Osteoblast (primary cell): ENCODE results near the gene CTBP2. TPM values are rescaled to one million over a fixed set of nuclear protein-coding genes. Genes with fewer than 3 reads are reported as not detected.
A peak's percentile ranks its signal among the peaks of the same experiment; 100 is the strongest.

Source experiments
- DNase-seq: peaks from one replicate; pipeline ENCODE4 v3.0.0; 2011; ENCODE audit warnings: low spot score, mixed read lengths; ENCODE audit not compliant: insufficient read length; ENCODE audit errors: missing footprints
- H2AFZ ChIP-seq: 2 replicates; pipeline ENCODE4 v1.6.0; 2011; ENCODE audit warnings: mild to moderate bottlenecking, low read length
- H3K27ac ChIP-seq: 2 replicates; pipeline ENCODE4 v1.5.1; 2011; ENCODE audit warnings: mild to moderate bottlenecking, low read depth, low read length, moderate library complexity
- H3K27me3 ChIP-seq: 2 replicates; pipeline ENCODE4 v1.6.0; 2012; ENCODE audit warnings: mild to moderate bottlenecking, control low read depth, inconsistent platforms, low read length, moderate library complexity; ENCODE audit not compliant: insufficient read depth
- H3K36me3 ChIP-seq: 2 replicates; pipeline ENCODE4 v1.5.1; 2011; ENCODE audit warnings: mild to moderate bottlenecking, low read length, control low read depth, moderate library complexity; ENCODE audit not compliant: insufficient read depth
- H3K4me1 ChIP-seq: 2 replicates; pipeline ENCODE4 v1.5.1; 2011; ENCODE audit warnings: mild to moderate bottlenecking, low read length, control low read depth, moderate library complexity; ENCODE audit not compliant: insufficient read depth
- H3K4me2 ChIP-seq: 2 replicates; pipeline ENCODE4 v1.6.0; 2011; ENCODE audit warnings: mild to moderate bottlenecking, low read length; ENCODE audit not compliant: insufficient read depth
- H3K4me3 ChIP-seq: fragments of 200-600 bp; sonication (generic); 3 replicates; pipeline ENCODE4 v1.5.1; 2012; ENCODE audit warnings: mild to moderate bottlenecking, low read length, inconsistent platforms; ENCODE audit not compliant: insufficient read depth
- H3K79me2 ChIP-seq: 2 replicates; pipeline ENCODE4 v1.6.0; 2012; ENCODE audit warnings: mild to moderate bottlenecking, low read length, control low read depth, inconsistent platforms; ENCODE audit not compliant: insufficient read depth
- H3K9me3 ChIP-seq: 2 replicates; pipeline ENCODE4 v1.5.1; 2011; ENCODE audit warnings: low read depth, low read length, control low read depth
- H4K20me1 ChIP-seq: 2 replicates; pipeline ENCODE4 v1.6.0; 2012; ENCODE audit warnings: mild to moderate bottlenecking, low read length, control low read depth; ENCODE audit not compliant: insufficient read depth
- total RNA-seq: library from RNA; depleted of rRNA; stranded (reverse); fragments of >200 nt; gene quantifications from 2 replicates; pipeline ENCODE4 v1.2.3, GENCODE V29; 2012
- TF ChIP-seq, protein P1 (sequence below): IDR thresholded peaks from 2 replicates; pipeline ENCODE4 v1.5.1; 2011; ENCODE audit warnings: mild to moderate bottlenecking, low read depth, low read length, moderate library complexity; ENCODE audit errors: extremely low read depth

CTBP2 gene
- total RNA-seq, 1 donor, result 65.9 TPM

DNA sequence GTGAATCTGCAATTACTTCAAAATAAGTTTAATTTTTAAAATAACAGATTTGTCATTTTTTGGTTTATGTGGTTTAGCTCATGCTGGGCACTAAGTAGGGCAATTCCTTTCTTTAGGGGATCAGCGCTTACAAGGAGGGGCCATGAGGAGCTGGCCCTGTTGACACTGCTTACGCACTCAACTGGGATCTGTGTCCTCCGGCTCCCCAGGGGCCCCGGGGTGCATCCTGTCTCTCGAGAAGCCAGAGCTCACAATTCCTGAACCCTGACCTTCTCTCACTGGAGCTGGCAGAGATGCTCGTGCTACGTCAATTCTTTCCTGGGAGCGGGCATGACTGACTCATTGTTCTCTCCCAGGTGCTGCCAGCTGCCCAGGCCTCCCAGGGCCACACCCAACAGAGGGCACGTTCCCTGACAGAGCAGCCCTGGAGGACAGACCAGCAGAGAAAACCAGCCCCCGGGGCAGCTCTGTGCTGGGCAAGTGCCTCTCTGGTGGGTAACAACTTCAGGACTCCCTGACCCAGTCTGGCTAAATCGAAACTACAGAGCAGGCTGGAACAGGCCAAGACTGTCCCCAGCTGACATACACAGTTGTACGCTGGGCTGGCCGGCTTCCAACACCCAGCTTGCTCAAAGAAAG lies 36.8 kb downstream of the CTBP2 start:
- peak overlapping the region; percentile 59 for H3K4me3 ChIP-seq
- H4K20me1 ChIP-seq, result peaks cover 52% of the 10 kb centered on the region
- H3K27me3 ChIP-seq, result no peaks in the 10 kb centered on the region
- H3K4me2 ChIP-seq, result peak overlapping the region; percentile 80
- peak overlapping the region; percentile 34 for H2AFZ ChIP-seq
- TF ChIP-seq, protein P1, sequence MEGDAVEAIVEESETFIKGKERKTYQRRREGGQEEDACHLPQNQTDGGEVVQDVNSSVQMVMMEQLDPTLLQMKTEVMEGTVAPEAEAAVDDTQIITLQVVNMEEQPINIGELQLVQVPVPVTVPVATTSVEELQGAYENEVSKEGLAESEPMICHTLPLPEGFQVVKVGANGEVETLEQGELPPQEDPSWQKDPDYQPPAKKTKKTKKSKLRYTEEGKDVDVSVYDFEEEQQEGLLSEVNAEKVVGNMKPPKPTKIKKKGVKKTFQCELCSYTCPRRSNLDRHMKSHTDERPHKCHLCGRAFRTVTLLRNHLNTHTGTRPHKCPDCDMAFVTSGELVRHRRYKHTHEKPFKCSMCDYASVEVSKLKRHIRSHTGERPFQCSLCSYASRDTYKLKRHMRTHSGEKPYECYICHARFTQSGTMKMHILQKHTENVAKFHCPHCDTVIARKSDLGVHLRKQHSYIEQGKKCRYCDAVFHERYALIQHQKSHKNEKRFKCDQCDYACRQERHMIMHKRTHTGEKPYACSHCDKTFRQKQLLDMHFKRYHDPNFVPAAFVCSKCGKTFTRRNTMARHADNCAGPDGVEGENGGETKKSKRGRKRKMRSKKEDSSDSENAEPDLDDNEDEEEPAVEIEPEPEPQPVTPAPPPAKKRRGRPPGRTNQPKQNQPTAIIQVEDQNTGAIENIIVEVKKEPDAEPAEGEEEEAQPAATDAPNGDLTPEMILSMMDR, result no peak
- peak; percentile 96 for DNase-seq
- peaks cover 21% of the 10 kb centered on the region for H3K4me1 ChIP-seq
- no peaks in the 10 kb centered on the region for H3K9me3 ChIP-seq
- H3K79me2 ChIP-seq, result peaks cover 97% of the 10 kb centered on the region
- peak overlapping the region; percentile 92 for H3K27ac ChIP-seq
- no peaks in the 10 kb centered on the region for H3K36me3 ChIP-seq

DNA sequence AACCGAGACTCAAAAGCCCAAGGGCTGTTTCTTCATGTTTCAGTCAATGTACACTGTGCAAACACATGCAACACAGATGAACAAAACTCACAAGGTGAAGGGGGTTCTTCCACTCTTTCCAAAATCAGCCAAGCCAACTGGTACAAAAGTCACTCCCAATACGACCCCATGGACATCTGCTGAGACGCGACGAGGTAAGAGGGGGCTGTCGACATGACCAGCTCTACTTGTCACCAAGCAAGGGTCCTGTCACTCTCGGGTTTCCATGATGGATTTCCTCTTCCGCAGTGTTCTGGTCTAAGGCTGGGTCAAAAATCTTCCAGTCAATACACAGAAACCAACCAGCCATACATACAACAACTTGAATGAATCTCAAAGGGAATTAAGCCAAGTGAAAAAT lies 37.8 kb downstream of the CTBP2 start:
- Histone ChIP-seq H3K9me3 (no peaks in the 10 kb centered on the region), H3K27me3 (no peaks in the 10 kb centered on the region), H3K4me3 (no peak overlapping the region), H3K36me3 (no peaks in the 10 kb centered on the region), H4K20me1 (peaks cover 59% of the 10 kb centered on the region), H3K4me1 (peaks cover 21% of the 10 kb centered on the region), H3K27ac (peak overlapping the region; percentile 92), H2AFZ (no peak overlapping the region), H3K79me2 (peaks cover 97% of the 10 kb centered on the region), H3K4me2 (no peak overlapping the region)
- TF ChIP-seq, protein P1, result no peak
- DNase-seq, result no peak

DNA sequence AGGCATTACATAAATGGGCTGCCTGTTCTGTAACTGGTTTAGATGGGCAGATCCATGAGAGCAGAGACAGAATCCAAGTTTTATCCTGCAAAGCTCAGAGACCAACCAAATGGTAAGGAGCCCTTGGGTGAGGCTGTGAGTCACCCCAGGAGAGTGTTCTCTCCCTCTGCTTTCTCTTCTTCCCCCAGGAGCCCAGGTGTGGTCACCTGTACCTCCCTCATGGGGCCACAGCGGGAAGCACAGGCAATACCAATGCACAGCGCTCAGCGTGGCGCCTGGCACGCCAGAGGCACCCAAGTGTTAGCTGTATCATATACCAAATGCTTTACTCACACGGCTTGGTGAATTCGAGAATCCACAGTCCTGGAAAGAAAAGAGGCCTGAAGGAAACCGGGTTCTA lies 39.4 kb downstream of the CTBP2 start:
- DNase-seq, result no peak
- Histone ChIP-seq H3K4me2 (no peak overlapping the region), H3K27me3 (no peaks in the 10 kb centered on the region), H3K79me2 (peaks cover 97% of the 10 kb centered on the region), H3K4me1 (peaks cover 21% of the 10 kb centered on the region), H3K4me3 (no peak overlapping the region), H3K9me3 (no peaks in the 10 kb centered on the region), H3K27ac (no peak overlapping the region), H2AFZ (no peak overlapping the region), H4K20me1 (peaks cover 67% of the 10 kb centered on the region), H3K36me3 (no peaks in the 10 kb centered on the region)
- TF ChIP-seq, protein P1, result no peak

DNA sequence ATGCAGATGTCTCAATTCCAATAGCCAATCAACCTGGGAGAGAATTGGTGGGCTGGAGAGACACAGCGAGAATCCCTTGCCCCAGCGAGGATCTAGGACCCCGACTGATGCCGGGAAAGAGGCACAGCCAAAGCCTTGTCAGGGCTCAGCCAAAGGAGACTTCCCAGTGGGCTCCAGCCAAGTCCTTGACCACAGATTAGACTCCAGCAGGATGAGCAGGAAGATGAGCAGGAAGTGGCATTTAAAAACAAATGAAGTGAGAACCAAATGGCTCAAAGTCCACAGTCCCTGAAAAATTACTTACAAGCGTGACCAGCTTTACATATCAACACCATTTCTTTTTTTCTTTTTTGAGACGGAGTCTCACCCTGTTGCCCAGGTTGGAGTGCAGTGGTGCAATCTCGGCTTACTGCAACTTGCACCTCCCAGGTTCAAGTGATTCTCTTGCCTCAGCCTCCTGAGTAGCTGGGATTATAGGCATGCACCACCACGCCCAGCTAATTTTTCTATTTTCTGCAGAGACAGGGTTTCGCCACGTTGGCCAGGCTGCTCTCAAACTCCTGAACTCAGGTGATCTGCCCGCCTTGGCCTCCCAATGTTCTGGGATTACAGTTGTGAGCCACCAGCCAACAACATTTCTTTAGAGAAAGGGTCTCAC lies 40.2 kb downstream of the CTBP2 start:
- peaks cover 71% of the 10 kb centered on the region for H4K20me1 ChIP-seq
- peaks cover 21% of the 10 kb centered on the region for H3K4me1 ChIP-seq
- no peak for DNase-seq
- H3K4me3 ChIP-seq, result no peak overlapping the region
- TF ChIP-seq, protein P1, result no peak
- H3K27ac ChIP-seq, result peak overlapping the region; percentile 34
- H3K36me3 ChIP-seq, result no peaks in the 10 kb centered on the region
- H2AFZ ChIP-seq, result no peak overlapping the region
- H3K4me2 ChIP-seq, result no peak overlapping the region
- no peaks in the 10 kb centered on the region for H3K27me3 ChIP-seq
- peaks cover 97% of the 10 kb centered on the region for H3K79me2 ChIP-seq
- no peaks in the 10 kb centered on the region for H3K9me3 ChIP-seq
